HCT116 (cell line): Measurements from ENCODE around the gene IL25. TPM values are rescaled to one million over a fixed set of nuclear protein-coding genes. Genes with fewer than 3 reads are reported as not detected.

Experiments
- ATAC-seq: fragments of 200-7000 bp; cut with Tn5 transposase; 2 replicates; pipeline ENCODE4 v1.9.1; 2020; ENCODE audit warnings: mild to moderate bottlenecking, moderate library complexity
- BruUV-seq: library from RNA; stranded (reverse); fragments of 400-500 nt; replicated peaks from 2 replicates; lab custom pipeline; 2021; lab: Mats Ljungman, UMichigan
- CTCF ChIA-PET: fragments of 300-600 bp; sonication (Branson Sonifier 250); formaldehyde crosslinking; loops from one replicate; lab custom pipeline; 2021; ENCODE audit warnings: antibody characterized with exemption; lab: Charles Lee
- POLR2A ChIA-PET: fragments of 300-600, 350-600 bp; sonication (Branson Sonifier 250); formaldehyde crosslinking; loops from one replicate; lab custom pipeline; 2021; ENCODE audit warnings: antibody characterized with exemption; lab: Charles Lee
- RAD21 ChIA-PET, 2 experiments: fragments of 300-600 bp; sonication (Branson Sonifier 250); formaldehyde crosslinking; loops; one replicate each; lab custom pipeline; 2023; ENCODE audit warnings: low total read pairs in 2 of 2; ENCODE audit not compliant: uncharacterized antibody in 2 of 2, unreplicated experiment in 2 of 2, low non-redundant PET in 1 of 2; lab: Charles Lee
- DNase-seq: peaks from one replicate; pipeline ENCODE4 v3.0.0-alpha.2; 2010; ENCODE audit warnings: low read depth, low spot score
- H2AFZ ChIP-seq: fragments of 200-600 bp; shearing (Covaris generic), sonication (generic); 2 replicates; pipeline ENCODE4 v1.6.1; 2017; ENCODE audit warnings: low read depth, mixed run types, mixed read lengths, antibody characterized with exemption, low read length; ENCODE audit not compliant: poor library complexity, severe bottlenecking
- H3K27ac ChIP-seq: 2 replicates; pipeline ENCODE4 v1.5.1; 2012; ENCODE audit warnings: low read depth, low read length
- H3K27me3 ChIP-seq: fragments of 200-600 bp; sonication (generic); 2 replicates; pipeline ENCODE4 v1.6.1; 2016; ENCODE audit warnings: mixed run types, low read length, mixed read lengths; ENCODE audit not compliant: insufficient read depth
- H3K36me3 ChIP-seq, 2 experiments: fragments of 200-500 bp in 1 of 2; fragments of 200-600 bp in 1 of 2; sonication (Bioruptor generic) in 1 of 2; sonication (generic) in 1 of 2; 2 replicates each; pipeline versions ENCODE4 v1.5.1 to v1.6.1; 2014 to 2016; ENCODE audit warnings: low read length in 2 of 2, inconsistent platforms in 1 of 2, mixed read lengths in 1 of 2, mixed run types in 1 of 2; ENCODE audit not compliant: insufficient read depth in 2 of 2, control insufficient read depth in 1 of 2
- H3K4me1 ChIP-seq, 2 experiments: fragments of 200-600 bp in 1 of 2; sonication (generic) in 1 of 2; 2 replicates each; pipeline versions ENCODE4 v1.5.1 to v1.6.1; 2012 to 2017; ENCODE audit warnings: low read length in 2 of 2, inconsistent platforms in 1 of 2, mild to moderate bottlenecking in 1 of 2, mixed read lengths in 1 of 2, mixed run types in 1 of 2, moderate library complexity in 1 of 2; ENCODE audit not compliant: insufficient read depth in 2 of 2, control insufficient read depth in 1 of 2
- H3K4me2 ChIP-seq: fragments of 200-600 bp; sonication (generic); 2 replicates; pipeline ENCODE4 v1.6.1; 2017; ENCODE audit warnings: mixed run types, low read length, mixed read lengths
- H3K4me3 ChIP-seq, 2 experiments: fragments of 200-600 bp in 1 of 2; sonication (generic) in 1 of 2; replicated peaks in 1 of 2; 2 replicates each; pipeline ENCODE4 v1.5.1; 2011 to 2016; ENCODE audit warnings: low read length in 2 of 2, control low read depth in 1 of 2, low read depth in 1 of 2, mild to moderate bottlenecking in 1 of 2, mixed read lengths in 1 of 2, mixed run types in 1 of 2
- H3K79me2 ChIP-seq: fragments of 200-600 bp; sonication (generic); 2 replicates; pipeline ENCODE4 v1.6.1; 2017; ENCODE audit warnings: mild to moderate bottlenecking, mixed run types, low read length, moderate library complexity, mixed read lengths; ENCODE audit not compliant: insufficient read depth
- H3K9ac ChIP-seq: fragments of 200-600 bp; sonication (generic); 2 replicates; pipeline ENCODE4 v1.6.1; 2016; ENCODE audit warnings: low read length, mixed read lengths
- H3K9me2 ChIP-seq: fragments of 200-600 bp; sonication (generic), shearing (Covaris generic); 2 replicates; pipeline ENCODE4 v1.6.1; 2017; ENCODE audit warnings: mixed run types, mild to moderate bottlenecking, moderate library complexity; ENCODE audit not compliant: insufficient read depth
- H3K9me3 ChIP-seq, 2 experiments: fragments of 200-500 bp in 1 of 2; fragments of 200-600 bp in 1 of 2; sonication (Bioruptor generic) in 1 of 2; sonication (generic) in 1 of 2; 2 replicates each; pipeline ENCODE4 v1.6.1; 2014 to 2017; ENCODE audit warnings: low read length in 2 of 2, mixed read lengths in 2 of 2, inconsistent platforms in 1 of 2, low read depth in 1 of 2, mild to moderate bottlenecking in 1 of 2, mixed run types in 1 of 2, moderate library complexity in 1 of 2; ENCODE audit not compliant: control insufficient read depth in 1 of 2, insufficient read depth in 1 of 2
- H4K20me1 ChIP-seq: fragments of 200-600 bp; sonication (generic), shearing (Covaris generic); 2 replicates; pipeline ENCODE4 v1.6.1; 2017; ENCODE audit warnings: mixed run types, mild to moderate bottlenecking, moderate library complexity; ENCODE audit not compliant: insufficient read depth
- CTCF ChIP-seq, 3 experiments: fragments of 200-600 bp in 1 of 3; sonication (generic) in 1 of 3; IDR thresholded peaks in 2 of 3; conservative IDR thresholded peaks in 1 of 3; 2 replicates each; pipeline ENCODE4 v1.5.1; 2012 to 2017; ENCODE audit warnings: low read depth in 2 of 3, low read length in 2 of 3, antibody characterized with exemption in 1 of 3, borderline replicate concordance in 1 of 3, control low read depth in 1 of 3, mild to moderate bottlenecking in 1 of 3, mixed read lengths in 1 of 3, mixed run types in 1 of 3, moderate library complexity in 1 of 3; ENCODE audit not compliant: insufficient read depth in 1 of 3
- EGR1 ChIP-seq: IDR thresholded peaks from 2 replicates; pipeline ENCODE4 v1.6.1; 2012; ENCODE audit warnings: low read depth
- EZH2 ChIP-seq: fragments of 200-600 bp; sonication (generic); IDR thresholded peaks from 2 replicates; pipeline ENCODE4 v1.6.1; 2017; ENCODE audit warnings: antibody characterized with exemption, mixed run types
- EZH2phosphoT487 ChIP-seq: fragments of 200-600 bp; IDR thresholded peaks from 2 replicates; pipeline ENCODE4 v1.6.1; 2018; ENCODE audit warnings: antibody characterized with exemption, borderline replicate concordance
- JUND ChIP-seq: IDR thresholded peaks from 2 replicates; pipeline ENCODE4 v1.6.1; 2012
- MAX ChIP-seq: IDR thresholded peaks from 2 replicates; pipeline ENCODE4 v1.6.1; 2012
- RAD21 ChIP-seq: IDR thresholded peaks from 2 replicates; pipeline ENCODE4 v1.6.1; 2012; ENCODE audit warnings: low read depth, mild to moderate bottlenecking
- SIN3A ChIP-seq: IDR thresholded peaks from 2 replicates; pipeline ENCODE4 v1.6.1; 2012; ENCODE audit warnings: low read depth
- TCF7L2 ChIP-seq: IDR thresholded peaks from 2 replicates; pipeline ENCODE4 v1.7.0; 2011; ENCODE audit warnings: borderline replicate concordance, inconsistent platforms; ENCODE audit not compliant: insufficient read depth, insufficient read length; ENCODE audit errors: extremely low read depth
- intact Hi-C: fragments of 100-400 bp; cut with micrococcal nuclease; formaldehyde crosslinking; loops from 2 replicates; pipeline ENCODE4 v1.10.0; 2022
- total RNA-seq: library from RNA; stranded (reverse); gene quantifications from one replicate; pipeline ENCODE4 v1.2.1, GENCODE V29; 2021; ENCODE audit not compliant: unreplicated experiment
- TF ChIP-seq, protein P1 (sequence below): IDR thresholded peaks from 2 replicates; pipeline ENCODE4 v1.6.1; 2011; ENCODE audit warnings: mild to moderate bottlenecking, low read length, moderate library complexity; ENCODE audit not compliant: insufficient replicate concordance; ENCODE audit errors: extremely low read depth

The IL25 gene
- total RNA-seq, 1 experiment from 2014 or later = not detected

GRCh38 chr14:23349156-23349845, 23.3 kb upstream of the IL25 start:
- ATAC-seq (no peak), DNase-seq (no peak)
- intact Hi-C loops = no loop called here
- H3K9ac ChIP-seq = no peak overlapping the region
- H2AFZ ChIP-seq = no peak overlapping the region
- POLR2A ChIA-PET = no interaction called here
- no TSS peak for BruUV-seq
- CTCF ChIA-PET = no interaction called here
- TF ChIP-seq RAD21 (no peak), JUND (no peak), MAX (no peak), EZH2 (no peak), EGR1 (no peak), EZH2phosphoT487 (no peak), SIN3A (no peak), CTCF (IDR thresholded peaks at IDR 0.05 in 2 of 3, conservative IDR thresholded peaks at IDR 0.05 in 1 of 3; ENCODE audit: borderline replicate concordance in 1 of 3, insufficient read depth in 1 of 3, low read depth in 2 of 3, low read length in 2 of 3) (no peak), TCF7L2 (no peak)
- TF ChIP-seq, protein P1, sequence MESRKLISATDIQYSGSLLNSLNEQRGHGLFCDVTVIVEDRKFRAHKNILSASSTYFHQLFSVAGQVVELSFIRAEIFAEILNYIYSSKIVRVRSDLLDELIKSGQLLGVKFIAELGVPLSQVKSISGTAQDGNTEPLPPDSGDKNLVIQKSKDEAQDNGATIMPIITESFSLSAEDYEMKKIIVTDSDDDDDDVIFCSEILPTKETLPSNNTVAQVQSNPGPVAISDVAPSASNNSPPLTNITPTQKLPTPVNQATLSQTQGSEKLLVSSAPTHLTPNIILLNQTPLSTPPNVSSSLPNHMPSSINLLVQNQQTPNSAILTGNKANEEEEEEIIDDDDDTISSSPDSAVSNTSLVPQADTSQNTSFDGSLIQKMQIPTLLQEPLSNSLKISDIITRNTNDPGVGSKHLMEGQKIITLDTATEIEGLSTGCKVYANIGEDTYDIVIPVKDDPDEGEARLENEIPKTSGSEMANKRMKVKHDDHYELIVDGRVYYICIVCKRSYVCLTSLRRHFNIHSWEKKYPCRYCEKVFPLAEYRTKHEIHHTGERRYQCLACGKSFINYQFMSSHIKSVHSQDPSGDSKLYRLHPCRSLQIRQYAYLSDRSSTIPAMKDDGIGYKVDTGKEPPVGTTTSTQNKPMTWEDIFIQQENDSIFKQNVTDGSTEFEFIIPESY = no peak
- H4K20me1 ChIP-seq = no peaks in the 10 kb centered on the region
- H3K9me2 ChIP-seq = no peaks in the 10 kb centered on the region
- H3K4me2 ChIP-seq = no peak overlapping the region
- H3K4me1 ChIP-seq = 0 out of 4 replicates have a peak, but pooled peaks cover 0 to 2% of the 10 kb centered on the region in 2 experiments
- H3K79me2 ChIP-seq = no peaks in the 10 kb centered on the region
- H3K27ac ChIP-seq = no peak overlapping the region
- no peaks in the 10 kb centered on the region for H3K9me3 ChIP-seq
- H3K36me3 ChIP-seq = no peaks in the 10 kb centered on the region
- RAD21 ChIA-PET = no interaction called here
- no peaks in the 10 kb centered on the region for H3K27me3 ChIP-seq
- no peak overlapping the region for H3K4me3 ChIP-seq
